SK-N-SH (cell line): ENCODE results near the gene MAPK6. TPM values are rescaled to one million over a fixed set of nuclear protein-coding genes. Genes with fewer than 3 reads are reported as not detected.
A peak's percentile ranks its signal among the peaks of the same experiment; 100 is the strongest.

Experiments used
- CTCF ChIA-PET: fragments of 300-600, 350-600 bp; formaldehyde crosslinking; extraction: SDS; loops from one replicate; lab custom pipeline; 2021; lab: Yijun Ruan, JAX
- POLR2A ChIA-PET: fragments of 350-600 bp; sonication (Branson Sonifier 250); formaldehyde crosslinking; extraction: SDS; loops from one replicate; lab custom pipeline; 2020; ENCODE audit warnings: antibody characterized with exemption, inconsistent platforms; lab: Yijun Ruan, JAX
- DNase-seq: peaks from one replicate; pipeline ENCODE4 v3.0.0; 2012
- H2AFZ ChIP-seq: fragments of 200-600 bp; sonication (generic); 2 replicates; pipeline ENCODE4 v1.8.1; 2016; ENCODE audit warnings: antibody characterized with exemption, mild to moderate bottlenecking, low read depth
- H3F3A ChIP-seq: fragments of 200-600 bp; sonication (generic); replicated peaks from 2 replicates; pipeline ENCODE3; 2016; ENCODE audit warnings: antibody characterized with exemption, mild to moderate bottlenecking; ENCODE audit not compliant: insufficient read depth
- H3K27ac ChIP-seq, 2 experiments: fragments of 200-500 bp in 1 of 2; fragments of 200-600 bp in 1 of 2; sonication (Bioruptor generic) in 1 of 2; sonication (generic), shearing (Covaris generic) in 1 of 2; 2 replicates each; pipeline versions ENCODE4 v1.5.1 to v1.6.1; 2014 to 2016; ENCODE audit warnings: low read depth in 2 of 2, inconsistent platforms in 1 of 2, low read length in 1 of 2, mild to moderate bottlenecking in 1 of 2, mixed read lengths in 1 of 2
- H3K27me3 ChIP-seq: fragments of 200-600 bp; sonication (generic), shearing (Covaris generic); 2 replicates; pipeline ENCODE4 v1.6.1; 2016; ENCODE audit warnings: mixed run types; ENCODE audit not compliant: insufficient read depth
- H3K36me3 ChIP-seq, 2 experiments: fragments of 200-500 bp in 1 of 2; fragments of 200-600 bp in 1 of 2; sonication (Bioruptor generic) in 1 of 2; sonication (generic) in 1 of 2; replicated peaks in 1 of 2; 2 replicates each; pipeline versions ENCODE3 to v1.5.1; 2014 to 2016; ENCODE audit warnings: low read length in 1 of 2, mild to moderate bottlenecking in 1 of 2; ENCODE audit not compliant: insufficient read depth in 2 of 2, control insufficient read depth in 1 of 2
- H3K4me1 ChIP-seq, 2 experiments: fragments of 200-500 bp in 1 of 2; fragments of 200-600 bp in 1 of 2; sonication (Bioruptor generic) in 1 of 2; sonication (generic), shearing (Covaris generic) in 1 of 2; 2 replicates each; pipeline versions ENCODE4 v1.5.1 to v1.6.1; 2014 to 2016; ENCODE audit warnings: low read depth in 1 of 2, low read length in 1 of 2, mixed run types in 1 of 2; ENCODE audit not compliant: insufficient read depth in 2 of 2, control insufficient read depth in 1 of 2
- H3K4me2 ChIP-seq: fragments of 200-600 bp; sonication (generic), shearing (Covaris generic); 2 replicates; pipeline ENCODE4 v1.6.1; 2017; ENCODE audit warnings: mixed run types
- H3K4me3 ChIP-seq, 2 experiments: fragments of 200-500 bp in 1 of 2; fragments of 200-600 bp in 1 of 2; sonication (Bioruptor generic) in 1 of 2; sonication (generic), shearing (Covaris generic) in 1 of 2; 2 replicates each; pipeline versions ENCODE4 v1.5.1 to v1.8.1; 2014 to 2016; ENCODE audit warnings: low read depth in 2 of 2, inconsistent platforms in 1 of 2, low read length in 1 of 2, mild to moderate bottlenecking in 1 of 2, mixed read lengths in 1 of 2, moderate library complexity in 1 of 2
- H3K79me2 ChIP-seq: fragments of 200-600 bp; sonication (generic); 2 replicates; pipeline ENCODE4 v1.8.1; 2017; ENCODE audit warnings: mild to moderate bottlenecking; ENCODE audit not compliant: insufficient read depth
- H3K9ac ChIP-seq: fragments of 200-600 bp; sonication (generic); 2 replicates; pipeline ENCODE4 v1.6.1; 2017; ENCODE audit warnings: mixed run types
- H3K9me2 ChIP-seq: fragments of 200-600 bp; sonication (generic); 2 replicates; pipeline ENCODE4 v1.6.1; 2017; ENCODE audit warnings: mixed run types
- H3K9me3 ChIP-seq: fragments of 200-600 bp; sonication (generic); 2 replicates; pipeline ENCODE4 v1.6.1; 2017; ENCODE audit warnings: mixed run types, mild to moderate bottlenecking, moderate library complexity
- H4K20me1 ChIP-seq: fragments of 200-600 bp; sonication (generic); 2 replicates; pipeline ENCODE4 v1.6.1; 2017; ENCODE audit warnings: mild to moderate bottlenecking, mixed run types; ENCODE audit not compliant: insufficient read depth
- FOSL2 ChIP-seq: IDR thresholded peaks from 2 replicates; pipeline ENCODE4 v1.4.0; 2012; ENCODE audit warnings: low read depth, mild to moderate bottlenecking, moderate library complexity, borderline replicate concordance
- NFIC ChIP-seq: IDR thresholded peaks from 2 replicates; pipeline ENCODE4 v1.4.0; 2012; ENCODE audit warnings: borderline replicate concordance
- NRF1 ChIP-seq: IDR thresholded peaks from 2 replicates; pipeline ENCODE4 v1.6.1; 2012; ENCODE audit warnings: low read depth, mild to moderate bottlenecking, low read length
- POLR2AphosphoS5 ChIP-seq: IDR thresholded peaks from 2 replicates; pipeline ENCODE4 v1.6.1; 2012; ENCODE audit warnings: low read depth, low read length
- RXRA ChIP-seq: IDR thresholded peaks from 2 replicates; pipeline ENCODE4 v1.4.0; 2012; ENCODE audit warnings: low read depth, mild to moderate bottlenecking, borderline replicate concordance
- SIN3A ChIP-seq: IDR thresholded peaks from 2 replicates; pipeline ENCODE4 v1.6.1; 2012; ENCODE audit warnings: low read depth, mild to moderate bottlenecking, low read length, moderate library complexity, borderline replicate concordance
- SMC3 ChIP-seq: IDR thresholded peaks from 2 replicates; pipeline ENCODE4 v1.6.1; 2012; ENCODE audit warnings: low read depth, low read length, improper control_type of control experiment
- TCF12 ChIP-seq: IDR thresholded peaks from 2 replicates; pipeline ENCODE4 v1.4.0; 2012
- TEAD4 ChIP-seq: IDR thresholded peaks from 2 replicates; pipeline ENCODE4 v1.4.0; 2012; ENCODE audit warnings: mild to moderate bottlenecking, borderline replicate concordance; ENCODE audit not compliant: insufficient read depth
- USF1 ChIP-seq: IDR thresholded peaks from 2 replicates; pipeline ENCODE4 v1.4.0; 2012; ENCODE audit warnings: low read depth, borderline replicate concordance
- YY1 ChIP-seq: IDR thresholded peaks from 2 replicates; pipeline ENCODE4 v1.4.0; 2012; ENCODE audit warnings: low read depth, mild to moderate bottlenecking
- WGBS: methylation state at CpG from one replicate; pipeline ENCODE4 v1.1.6; 2017; ENCODE audit warnings: low lambda C conversion rate; 5-methylcytosine and 5-hydroxymethylcytosine counted together
- polyA plus RNA-seq, 3 experiments: library from polyadenylated mRNA; depleted of rRNA; stranded (reverse); fragments of >200 nt; gene quantifications; 2 replicates each; pipeline ENCODE4 v1.2.3, GENCODE V29; 2012

MAPK6 gene
- polyA plus RNA-seq, 1 of the 3 experiments (the other 2 are of a cell fraction) = 16.9 TPM

GRCh38 chr15:52031556-52031955, 12.5 kb downstream of the MAPK6 start (continued):
- TF ChIP-seq SIN3A (no peak), NRF1 (no peak), USF1 (no peak), TEAD4 (no peak)

- H3K4me2 ChIP-seq = no peak overlapping the region
- no peak overlapping the region for H3K9ac ChIP-seq
- ChIA-PET POLR2A (no interaction called here), CTCF (interaction anchor here (1.2 kb wide), 1 partner anchor 18 kb away, joined by 4 read pairs; no protein-coding TSS in a partner anchor)
- WGBS = 96% methylated on average over 2 of the region's 2 CpGs
- no peak overlapping the region for H3K27ac ChIP-seq
- peaks cover 10% of the 10 kb centered on the region for H3F3A ChIP-seq
- H3K9me3 ChIP-seq = peaks cover 15% of the 10 kb centered on the region; the same call in 1 of the 2 replicates
- peaks cover 98% of the 10 kb centered on the region for H4K20me1 ChIP-seq
- H3K9me2 ChIP-seq = no peaks in the 10 kb centered on the region
- H3K4me3 ChIP-seq = no peak overlapping the region
- H2AFZ ChIP-seq = no peak overlapping the region
- peaks cover 5 to 10% of the 10 kb centered on the region in 2 experiments; a peak in 2 of 4 replicates for H3K4me1 ChIP-seq
- H3K79me2 ChIP-seq = peaks cover 100% of the 10 kb centered on the region
- H3K36me3 ChIP-seq = peaks cover 0 to 38% of the 10 kb centered on the region in 2 experiments
- H3K27me3 ChIP-seq = no peaks in the 10 kb centered on the region
- TF ChIP-seq RXRA (no peak), POLR2AphosphoS5 (no peak), SMC3 (no peak), FOSL2 (no peak), YY1 (no peak), NFIC (no peak), TCF12 (no peak)
- DNase-seq = no peak
Measured at GRCh38 chr15:52037889-52038505, 19.0 kb downstream of the MAPK6 start.

GRCh38 chr15:52039925-52040781, 21.1 kb downstream of the MAPK6 start:
- Histone ChIP-seq H3K9me3 (no peaks in the 10 kb centered on the region), H3K27me3 (no peaks in the 10 kb centered on the region), H3F3A (peaks cover 17% of the 10 kb centered on the region), H2AFZ (no peak overlapping the region), H3K4me3 (no peak overlapping the region), H3K4me1 (peaks cover 5 to 10% of the 10 kb centered on the region in 2 experiments; a peak in 3 of 4 replicates), H3K9me2 (no peaks in the 10 kb centered on the region), H3K27ac (peak overlapping the region in 1 of 2 experiments; percentile 34; a peak in 3 of 4 replicates), H4K20me1 (peaks cover 99% of the 10 kb centered on the region), H3K9ac (no peak overlapping the region), H3K79me2 (peaks cover 100% of the 10 kb centered on the region), H3K4me2 (peak overlapping the region; percentile 56), H3K36me3 (peaks cover 0 to 28% of the 10 kb centered on the region in 2 experiments)
- TF ChIP-seq TCF12 = peak; percentile 20; the same call in 1 of the 2 replicates
- TF ChIP-seq FOSL2 = no peak
- POLR2A ChIA-PET = interaction anchor here (1.5 kb wide), 1 partner anchor 69 kb away, joined by 5 read pairs; the partner anchor contains the start of gene LEO1
- no peak for DNase-seq
- WGBS = 89% methylated on average over 3 of the region's 3 CpGs
- CTCF ChIA-PET = interaction anchor here (1.4 to 2.9 kb wide), 2 partner anchors 17 to 38 kb away, joined by 3 to 9 read pairs; no protein-coding TSS in a partner anchor
